ENCODE results near the gene APMAP.

APMAP gene

GRCh38 chr20:24962510-24962909 lies 30.0 kb downstream of the APMAP start:
- Histone ChIP-seq H3K36me3 (peaks cover 75% of the 10 kb centered on the region), H3K9me3 (ENCODE audit: severe bottlenecking) (no peaks in the 10 kb centered on the region), H3K27ac (peak overlapping the region; percentile 97), H3K4me3 (ENCODE audit: low read depth, low read length) (peak overlapping the region; percentile 67), H3K27me3 (ENCODE audit: insufficient read depth, low read depth, severe bottlenecking) (no peaks in the 10 kb centered on the region)
- peak; percentile 73 for DNase-seq
- TF ChIP-seq CTCF (IDR thresholded peaks at IDR 0.05; ENCODE audit: low read depth, low read length), result peak; percentile 66

GRCh38 chr20:24962182-24962492 lies 30.4 kb downstream of the APMAP start:
- no peaks in the 10 kb centered on the region for H3K27me3 ChIP-seq (ENCODE audit: insufficient read depth, low read depth, severe bottlenecking)
- H3K27ac ChIP-seq, result peak overlapping the region; percentile 97
- peaks cover 75% of the 10 kb centered on the region for H3K36me3 ChIP-seq
- H3K4me3 ChIP-seq (ENCODE audit: low read depth, low read length), result no peak overlapping the region; the same call in 1 of the 2 replicates
- DNase-seq, result no peak
- H3K9me3 ChIP-seq (ENCODE audit: severe bottlenecking), result no peaks in the 10 kb centered on the region
- TF ChIP-seq CTCF (IDR thresholded peaks at IDR 0.05; ENCODE audit: low read depth, low read length), result no peak

- no peak for DNase-seq
- Histone ChIP-seq H3K36me3 (peaks cover 72% of the 10 kb centered on the region), H3K27ac (no peak overlapping the region), H3K9me3 (ENCODE audit: severe bottlenecking) (no peaks in the 10 kb centered on the region), H3K4me3 (ENCODE audit: low read depth, low read length) (no peak overlapping the region), H3K27me3 (ENCODE audit: insufficient read depth, low read depth, severe bottlenecking) (no peaks in the 10 kb centered on the region)
- no peak for TF ChIP-seq CTCF (IDR thresholded peaks at IDR 0.05; ENCODE audit: low read depth, low read length)
These were observed 31.0 kb downstream of the APMAP start for GRCh38 chr20:24961384-24962181.

- Histone ChIP-seq H3K4me3 (ENCODE audit: low read depth, low read length) (no peak overlapping the region), H3K27me3 (ENCODE audit: insufficient read depth, low read depth, severe bottlenecking) (no peaks in the 10 kb centered on the region), H3K27ac (no peak overlapping the region), H3K9me3 (ENCODE audit: severe bottlenecking) (no peaks in the 10 kb centered on the region), H3K36me3 (peaks cover 73% of the 10 kb centered on the region)
- TF ChIP-seq CTCF (IDR thresholded peaks at IDR 0.05; ENCODE audit: low read depth, low read length), result no peak
- no peak for DNase-seq
These were observed 31.7 kb downstream of the APMAP start for GRCh38 chr20:24960861-24961260.

- no peaks in the 10 kb centered on the region for H3K27me3 ChIP-seq (ENCODE audit: insufficient read depth, low read depth, severe bottlenecking)
- TF ChIP-seq CTCF (IDR thresholded peaks at IDR 0.05; ENCODE audit: low read depth, low read length), result no peak
- H3K27ac ChIP-seq, result no peak overlapping the region
- DNase-seq, result no peak
- no peaks in the 10 kb centered on the region for H3K9me3 ChIP-seq (ENCODE audit: severe bottlenecking)
- no peak overlapping the region for H3K4me3 ChIP-seq (ENCODE audit: low read depth, low read length)
- H3K36me3 ChIP-seq, result peaks cover 69% of the 10 kb centered on the region
These were observed 32.2 kb downstream of the APMAP start for GRCh38 chr20:24960302-24960801.

Measured in WERI-Rb-1 (cell line).